HFFc6 (cell line): Measurements from ENCODE around the gene RSKR. TPM values are rescaled to one million over a fixed set of nuclear protein-coding genes. Genes with fewer than 3 reads are reported as not detected.

ENCODE experiments used
- DNase-seq: peaks from one replicate; pipeline ENCODE4 v3.0.0-alpha.2; 2018
- H3K27ac Mint-ChIP-seq: 2 replicates; pipeline ENCODE4 v1.8.0; 2020; ENCODE audit warnings: mild to moderate bottlenecking, mixed read lengths
- H3K27me3 Mint-ChIP-seq: 2 replicates; pipeline ENCODE4 v1.8.0; 2021; ENCODE audit warnings: mild to moderate bottlenecking, moderate library complexity, mixed read lengths; ENCODE audit not compliant: insufficient read depth
- H3K36me3 Mint-ChIP-seq: 2 replicates; pipeline ENCODE4 v1.8.0; 2021; ENCODE audit warnings: low read depth, mixed read lengths
- H3K4me1 Mint-ChIP-seq: 2 replicates; pipeline ENCODE4 v1.8.0; 2020; ENCODE audit warnings: low read depth, mixed read lengths
- H3K4me3 Mint-ChIP-seq: 2 replicates; pipeline ENCODE4 v1.8.0; 2020; ENCODE audit warnings: mild to moderate bottlenecking, moderate library complexity, mixed read lengths
- H3K9me3 Mint-ChIP-seq: 2 replicates; pipeline ENCODE4 v1.8.0; 2020; ENCODE audit warnings: mild to moderate bottlenecking, mixed read lengths
- CTCF ChIP-seq: fragments of 200-600 bp; sonication (generic); IDR thresholded peaks from 2 replicates; pipeline ENCODE4 v1.5.0; 2021; ENCODE audit warnings: antibody characterized with exemption, mild to moderate bottlenecking
- total RNA-seq, 6 experiments: library from RNA; stranded (reverse); fragmentation: NEBNext Ultra II Directional; extraction: Animal tissue kit (Norgen Biotek cat#: 25700); gene quantifications; 2 replicates in 1 of 6; 3 replicates in 5 of 6; pipeline ENCODE4 v1.2.3, GENCODE V29; 2021

Gene RSKR
- total RNA-seq, 6 experiments from 2014 or later = 3.2 to 4.3 (median 3.5) TPM

DNA sequence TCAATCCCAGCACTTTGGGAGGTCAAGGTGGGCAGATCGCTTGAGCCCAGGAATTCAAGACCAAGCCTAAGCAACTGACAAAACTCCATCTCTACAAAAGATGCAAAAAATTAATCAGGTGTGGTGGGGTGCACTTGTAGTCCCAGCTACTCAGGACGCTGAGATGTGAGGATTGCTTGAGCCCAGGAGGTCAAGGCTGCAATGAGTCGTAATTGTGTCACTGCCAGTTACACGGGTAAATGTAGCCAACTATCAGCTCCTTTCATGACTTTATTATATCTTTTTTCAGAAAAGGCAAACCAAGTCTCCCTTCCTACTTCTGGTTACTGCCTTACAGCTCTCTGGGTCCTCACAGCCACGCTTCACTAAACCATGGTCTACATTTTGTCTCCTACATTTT lies 43.8 kb upstream of the RSKR start:
- peaks cover 20% of the 10 kb centered on the region for H3K36me3 Mint-ChIP-seq
- peaks cover 6% of the 10 kb centered on the region for H3K27me3 Mint-ChIP-seq
- peak overlapping the region; percentile 28; the same call in 1 of the 2 replicates for H3K4me3 Mint-ChIP-seq
- H3K9me3 Mint-ChIP-seq = no peaks in the 10 kb centered on the region
- TF ChIP-seq CTCF = no peak
- peaks cover 24% of the 10 kb centered on the region for H3K4me1 Mint-ChIP-seq
- peak; percentile 33 for DNase-seq
- peak overlapping the region; percentile 64 for H3K27ac Mint-ChIP-seq

DNA sequence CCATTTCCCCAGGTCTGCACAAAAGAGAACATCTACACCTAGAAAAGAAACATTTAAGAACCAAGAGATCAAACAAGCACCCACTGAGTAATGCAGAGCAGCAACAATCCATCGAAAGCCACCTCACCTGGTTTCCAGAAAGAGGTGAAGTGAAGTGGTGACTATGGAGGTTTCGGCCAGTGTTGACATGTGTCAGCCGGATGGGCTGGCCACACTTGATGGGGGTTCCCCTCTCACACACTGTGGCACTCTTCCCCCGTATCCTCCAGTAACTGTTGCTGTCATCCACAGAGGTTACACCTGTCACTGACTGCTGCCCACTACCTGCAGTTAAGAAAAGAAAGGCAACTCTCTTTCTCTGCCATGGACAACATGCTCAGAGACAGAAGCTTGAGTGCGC lies 41.2 kb upstream of the RSKR start:
- peaks cover 9% of the 10 kb centered on the region for H3K36me3 Mint-ChIP-seq
- no peak overlapping the region for H3K27ac Mint-ChIP-seq
- H3K4me3 Mint-ChIP-seq = no peak overlapping the region
- TF ChIP-seq CTCF = no peak
- no peaks in the 10 kb centered on the region for H3K9me3 Mint-ChIP-seq
- DNase-seq = no peak
- H3K4me1 Mint-ChIP-seq = peaks cover 12% of the 10 kb centered on the region
- no peaks in the 10 kb centered on the region for H3K27me3 Mint-ChIP-seq

DNA sequence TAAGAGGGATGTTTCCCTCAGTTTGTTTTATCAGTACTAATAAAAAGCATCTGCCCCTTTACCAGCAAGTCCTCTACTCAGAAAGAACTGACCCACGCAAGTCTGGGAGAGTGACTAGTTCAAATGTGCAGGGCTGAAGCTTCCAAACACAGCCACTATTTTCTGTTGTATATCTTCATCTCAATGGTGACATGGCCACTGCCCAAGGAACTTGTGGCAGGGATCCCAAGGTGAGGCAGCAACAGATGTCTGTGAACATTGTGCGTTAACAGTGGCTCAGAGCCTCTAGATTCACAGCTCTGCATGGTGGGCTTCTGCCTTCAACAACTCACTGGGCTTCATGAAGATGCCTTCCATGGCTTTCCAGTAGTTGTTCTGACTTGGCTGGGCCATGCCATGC lies 34.7 kb upstream of the RSKR start:
- no peaks in the 10 kb centered on the region for H3K9me3 Mint-ChIP-seq
- DNase-seq = no peak
- peaks cover 24% of the 10 kb centered on the region for H3K4me1 Mint-ChIP-seq
- H3K27me3 Mint-ChIP-seq = no peaks in the 10 kb centered on the region; the same call in 1 of the 2 replicates
- H3K36me3 Mint-ChIP-seq = peaks cover 13% of the 10 kb centered on the region
- TF ChIP-seq CTCF = no peak
- H3K27ac Mint-ChIP-seq = no peak overlapping the region
- H3K4me3 Mint-ChIP-seq = no peak overlapping the region

- Mint-ChIP-seq H3K36me3 (peaks cover 22% of the 10 kb centered on the region), H3K27me3 (no peaks in the 10 kb centered on the region; the same call in 1 of the 2 replicates), H3K9me3 (no peaks in the 10 kb centered on the region), H3K4me1 (peaks cover 35% of the 10 kb centered on the region), H3K4me3 (peak overlapping the region; percentile 74), H3K27ac (peak overlapping the region; percentile 89)
- no peak for TF ChIP-seq CTCF
- DNase-seq = no peak
Observed at GRCh38 chr17:28646039-28646754, 32.2 kb upstream of the RSKR start.

DNA sequence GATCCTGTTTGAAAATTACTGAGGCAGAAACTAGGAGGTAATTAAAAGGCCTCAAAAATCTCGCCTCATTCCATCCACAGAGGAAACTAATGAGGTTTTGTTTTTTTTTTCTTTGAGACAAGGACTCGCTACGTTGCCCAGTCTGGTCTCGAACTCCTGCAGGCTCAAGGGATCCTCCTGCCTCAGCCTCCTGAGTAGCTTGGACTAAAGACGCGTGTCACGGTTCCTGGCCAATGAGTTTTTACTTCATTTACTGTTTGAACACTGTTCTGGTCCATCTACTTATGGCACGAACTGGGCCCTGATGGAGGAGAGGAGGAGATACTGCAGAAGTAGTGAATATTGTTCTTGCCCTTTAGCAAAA lies 31.6 kb upstream of the RSKR start:
- peak overlapping the region; percentile 74 for H3K4me3 Mint-ChIP-seq
- H3K9me3 Mint-ChIP-seq = no peaks in the 10 kb centered on the region
- TF ChIP-seq CTCF = no peak
- DNase-seq = no peak
- peaks cover 27% of the 10 kb centered on the region for H3K36me3 Mint-ChIP-seq
- peaks cover 35% of the 10 kb centered on the region for H3K4me1 Mint-ChIP-seq
- peak overlapping the region; percentile 89 for H3K27ac Mint-ChIP-seq
- no peaks in the 10 kb centered on the region; the same call in 1 of the 2 replicates for H3K27me3 Mint-ChIP-seq
